HepG2 (cell line): Measurements from ENCODE around the gene PSMB3. TPM values are rescaled to one million over a fixed set of nuclear protein-coding genes. Genes with fewer than 3 reads are reported as not detected.

Experiments used
- EP300 ChIP-seq, 3 experiments: sonication (generic) in 1 of 3; formaldehyde crosslinking in 1 of 3; IDR thresholded peaks; 2 replicates each; pipeline versions ENCODE4 v1.5.1 to v1.6.1; 2011 to 2020; ENCODE audit warnings: low read depth in 2 of 3, low read length in 2 of 3, borderline replicate concordance in 1 of 3, improper control_type of control experiment in 1 of 3, mild to moderate bottlenecking in 1 of 3, missing genetic modification reagents in 1 of 3, moderate library complexity in 1 of 3
- GABPA ChIP-seq, 2 experiments: IDR thresholded peaks; 2 replicates each; pipeline ENCODE4 v1.6.1; 2011 to 2016; ENCODE audit warnings: low read depth in 2 of 2, low read length in 1 of 2, missing biosample characterization in 1 of 2, missing genetic modification characterization in 1 of 2
- HOXA3 ChIP-seq: sonication (generic); formaldehyde crosslinking; IDR thresholded peaks from 2 replicates; pipeline ENCODE4 v1.5.0; 2020; ENCODE audit warnings: missing genetic modification reagents
- IRF1 ChIP-seq: sonication (generic); formaldehyde crosslinking; IDR thresholded peaks from 2 replicates; pipeline ENCODE4 v1.4.0; 2020; ENCODE audit warnings: low read depth, mild to moderate bottlenecking, missing genetic modification reagents
- KAT2B ChIP-seq: fragments of 150-350 bp; IDR thresholded peaks from 2 replicates; pipeline ENCODE4 v1.6.1; 2014; ENCODE audit warnings: low read depth, low read length, borderline replicate concordance
- MBD4 ChIP-seq: IDR thresholded peaks from 2 replicates; pipeline ENCODE4 v1.6.1; 2012; ENCODE audit warnings: low read length, inconsistent platforms, borderline replicate concordance
- ONECUT2 ChIP-seq: sonication (generic); formaldehyde crosslinking; IDR thresholded peaks from 2 replicates; pipeline ENCODE4 v1.4.0; 2020; ENCODE audit warnings: missing genetic modification reagents
- RXRA ChIP-seq: sonication (generic); formaldehyde crosslinking; IDR thresholded peaks from 2 replicates; pipeline ENCODE4 v1.5.1; 2020; ENCODE audit warnings: missing genetic modification reagents
- SPEN ChIP-seq: sonication (generic); formaldehyde crosslinking; IDR thresholded peaks from 2 replicates; pipeline ENCODE4 v1.5.1; 2020; ENCODE audit warnings: low read depth, mild to moderate bottlenecking, missing genetic modification reagents
- ZBTB44 ChIP-seq: sonication (generic); formaldehyde crosslinking; IDR thresholded peaks from 2 replicates; pipeline ENCODE4 v1.4.0; 2020; ENCODE audit warnings: missing genetic modification reagents
- ZFYVE20 ChIP-seq: sonication (generic); formaldehyde crosslinking; IDR thresholded peaks from 2 replicates; pipeline ENCODE4 v1.8.0; 2023; ENCODE audit warnings: low read depth, mild to moderate bottlenecking, moderate library complexity, missing genetic modification reagents, borderline replicate concordance
- ZMYM3 ChIP-seq: sonication (generic); formaldehyde crosslinking; IDR thresholded peaks from 2 replicates; pipeline ENCODE4 v1.5.1; 2020; ENCODE audit warnings: mild to moderate bottlenecking, missing genetic modification reagents
- ZNF563 ChIP-seq: sonication (generic); formaldehyde crosslinking; IDR thresholded peaks from 2 replicates; pipeline ENCODE4 v1.8.0; 2022; ENCODE audit warnings: mild to moderate bottlenecking, moderate library complexity, missing genetic modification reagents
- ZNF724P ChIP-seq: sonication (generic); formaldehyde crosslinking; IDR thresholded peaks from 2 replicates; pipeline ENCODE4 v1.8.0; 2022; ENCODE audit warnings: missing genetic modification reagents, borderline replicate concordance
- polyA plus RNA-seq, 8 experiments: library from polyadenylated mRNA; depleted of rRNA in 3 of 8; stranded (reverse) in 7 of 8; unstranded in 1 of 8; fragments of >200 nt; fragmentation: Illumina TruSeq in 4 of 8; extraction: Trizol in 4 of 8; gene quantifications; 2 replicates each; pipeline versions ENCODE4 v1.2.1 to v1.2.3, GENCODE V29; 2011 to 2016; ENCODE audit warnings: low read depth in 4 of 8, missing spikeins in 1 of 8, mixed read lengths in 1 of 8; ENCODE audit not compliant: insufficient read depth in 1 of 8
- total RNA-seq, 5 experiments: library from RNA; depleted of rRNA; stranded (reverse); fragments of >200 nt; fragmentation: Illumina TruSeq; extraction: Trizol; gene quantifications; 2 replicates each; pipeline ENCODE4 v1.2.3, GENCODE V29; 2016; ENCODE audit warnings: low read depth in 1 of 5
- TF ChIP-seq, protein P1 (sequence below): sonication (generic); formaldehyde crosslinking; IDR thresholded peaks from 2 replicates; pipeline ENCODE4 v1.4.0; 2020; ENCODE audit warnings: missing genetic modification reagents
- TF ChIP-seq, protein P2 (sequence below): sonication (generic); formaldehyde crosslinking; IDR thresholded peaks from 2 replicates; pipeline ENCODE4; 2020; ENCODE audit warnings: missing genetic modification reagents, mild to moderate bottlenecking, borderline replicate concordance

PSMB3 gene
- total and polyA plus RNA-seq, 2 of the 13 experiments (the other 11 are each of a cell fraction or from before 2014, with no cell fraction given), result 366 to 517 TPM

DNA sequence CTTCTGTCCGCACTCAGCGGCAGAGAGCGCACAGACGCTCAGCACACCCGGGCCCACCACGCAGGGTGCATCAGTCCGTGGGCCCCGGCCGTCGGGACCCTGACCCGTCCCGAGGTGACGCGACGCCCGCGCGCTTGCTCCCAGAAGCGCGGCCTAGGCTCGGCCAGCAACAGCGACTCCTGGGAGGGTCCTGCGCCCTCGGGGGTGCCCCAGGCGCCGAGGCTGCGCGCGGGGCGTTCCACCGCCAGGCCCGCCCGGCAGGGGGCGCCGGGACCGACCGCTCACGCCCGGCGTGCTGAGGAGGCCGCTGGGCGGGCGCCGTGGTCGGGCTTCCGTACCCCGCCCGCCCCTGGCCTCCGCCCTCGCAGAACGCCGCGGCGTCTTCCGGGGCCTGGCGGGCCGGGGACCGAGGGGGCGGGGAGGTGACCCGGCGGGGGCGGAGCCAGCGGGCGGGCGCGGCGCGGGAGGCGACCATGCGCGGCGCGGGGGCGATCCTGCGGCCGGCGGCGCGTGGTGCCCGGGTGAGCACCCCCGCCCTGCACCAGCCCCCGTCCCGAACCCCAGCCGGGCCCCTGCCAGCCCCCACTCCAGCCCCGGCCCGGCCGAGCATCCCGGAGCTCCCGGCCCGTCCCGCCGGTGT lies 22.5 kb upstream of the PSMB3 start, which contains the start of gene CISD3 (continued):
- TF ChIP-seq, protein P1, sequence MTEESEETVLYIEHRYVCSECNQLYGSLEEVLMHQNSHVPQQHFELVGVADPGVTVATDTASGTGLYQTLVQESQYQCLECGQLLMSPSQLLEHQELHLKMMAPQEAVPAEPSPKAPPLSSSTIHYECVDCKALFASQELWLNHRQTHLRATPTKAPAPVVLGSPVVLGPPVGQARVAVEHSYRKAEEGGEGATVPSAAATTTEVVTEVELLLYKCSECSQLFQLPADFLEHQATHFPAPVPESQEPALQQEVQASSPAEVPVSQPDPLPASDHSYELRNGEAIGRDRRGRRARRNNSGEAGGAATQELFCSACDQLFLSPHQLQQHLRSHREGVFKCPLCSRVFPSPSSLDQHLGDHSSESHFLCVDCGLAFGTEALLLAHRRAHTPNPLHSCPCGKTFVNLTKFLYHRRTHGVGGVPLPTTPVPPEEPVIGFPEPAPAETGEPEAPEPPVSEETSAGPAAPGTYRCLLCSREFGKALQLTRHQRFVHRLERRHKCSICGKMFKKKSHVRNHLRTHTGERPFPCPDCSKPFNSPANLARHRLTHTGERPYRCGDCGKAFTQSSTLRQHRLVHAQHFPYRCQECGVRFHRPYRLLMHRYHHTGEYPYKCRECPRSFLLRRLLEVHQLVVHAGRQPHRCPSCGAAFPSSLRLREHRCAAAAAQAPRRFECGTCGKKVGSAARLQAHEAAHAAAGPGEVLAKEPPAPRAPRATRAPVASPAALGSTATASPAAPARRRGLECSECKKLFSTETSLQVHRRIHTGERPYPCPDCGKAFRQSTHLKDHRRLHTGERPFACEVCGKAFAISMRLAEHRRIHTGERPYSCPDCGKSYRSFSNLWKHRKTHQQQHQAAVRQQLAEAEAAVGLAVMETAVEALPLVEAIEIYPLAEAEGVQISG (CRISPR knock-in tag), result peak; percentile 89
- TF ChIP-seq HOXA3 (CRISPR knock-in tag), result peak; percentile 78
- no peak for TF ChIP-seq KAT2B
- TF ChIP-seq EP300 (IDR thresholded peaks at IDR 0.05; ENCODE audit: low read depth in 2 of 2, low read length in 2 of 2), result peak in 1 of 2 experiments; percentile 37; a peak in 2 of 4 replicates
- TF ChIP-seq EP300 (CRISPR knock-in tag; IDR thresholded peaks at IDR 0.05; ENCODE audit: borderline replicate concordance), result no peak
- TF ChIP-seq, protein P2, sequence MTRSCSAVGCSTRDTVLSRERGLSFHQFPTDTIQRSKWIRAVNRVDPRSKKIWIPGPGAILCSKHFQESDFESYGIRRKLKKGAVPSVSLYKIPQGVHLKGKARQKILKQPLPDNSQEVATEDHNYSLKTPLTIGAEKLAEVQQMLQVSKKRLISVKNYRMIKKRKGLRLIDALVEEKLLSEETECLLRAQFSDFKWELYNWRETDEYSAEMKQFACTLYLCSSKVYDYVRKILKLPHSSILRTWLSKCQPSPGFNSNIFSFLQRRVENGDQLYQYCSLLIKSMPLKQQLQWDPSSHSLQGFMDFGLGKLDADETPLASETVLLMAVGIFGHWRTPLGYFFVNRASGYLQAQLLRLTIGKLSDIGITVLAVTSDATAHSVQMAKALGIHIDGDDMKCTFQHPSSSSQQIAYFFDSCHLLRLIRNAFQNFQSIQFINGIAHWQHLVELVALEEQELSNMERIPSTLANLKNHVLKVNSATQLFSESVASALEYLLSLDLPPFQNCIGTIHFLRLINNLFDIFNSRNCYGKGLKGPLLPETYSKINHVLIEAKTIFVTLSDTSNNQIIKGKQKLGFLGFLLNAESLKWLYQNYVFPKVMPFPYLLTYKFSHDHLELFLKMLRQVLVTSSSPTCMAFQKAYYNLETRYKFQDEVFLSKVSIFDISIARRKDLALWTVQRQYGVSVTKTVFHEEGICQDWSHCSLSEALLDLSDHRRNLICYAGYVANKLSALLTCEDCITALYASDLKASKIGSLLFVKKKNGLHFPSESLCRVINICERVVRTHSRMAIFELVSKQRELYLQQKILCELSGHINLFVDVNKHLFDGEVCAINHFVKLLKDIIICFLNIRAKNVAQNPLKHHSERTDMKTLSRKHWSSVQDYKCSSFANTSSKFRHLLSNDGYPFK (CRISPR knock-in tag), result no peak
- peak; percentile 51; the same call in 1 of the 2 replicates for TF ChIP-seq RXRA
- 0 out of 2 replicates have a peak, but pooled peaks have one; percentile 16 for TF ChIP-seq ZNF724P (CRISPR knock-in tag)
- no peak for TF ChIP-seq MBD4
- TF ChIP-seq ZMYM3 (CRISPR knock-in tag), result no peak
- peak; percentile 9; the same call in 1 of the 2 replicates for TF ChIP-seq ZBTB44 (CRISPR knock-in tag)
- peak; percentile 86; the same call in 1 of the 2 replicates for TF ChIP-seq ZNF563 (CRISPR knock-in tag)
- peak; percentile 86; the same call in 1 of the 2 replicates for TF ChIP-seq SPEN (CRISPR knock-in tag)
- TF ChIP-seq ONECUT2 (CRISPR knock-in tag), result no peak
- TF ChIP-seq GABPA (IDR thresholded peaks at IDR 0.05; ENCODE audit: low read depth, low read length), result peak; percentile 51
- no peak; the same call in 1 of the 2 replicates for TF ChIP-seq GABPA (CRISPR knock-in tag; IDR thresholded peaks at IDR 0.05; ENCODE audit: low read depth)
- TF ChIP-seq IRF1 (CRISPR knock-in tag), result no peak
- TF ChIP-seq ZFYVE20 (CRISPR knock-in tag), result no peak
